Astrocyte (in vitro differentiated cells and primary cell): Measurements from ENCODE around the gene SEMA6A.

ENCODE experiments used
- EZH2 ChIP-seq: IDR thresholded peaks from 2 replicates; pipeline ENCODE4 v1.6.1; 2012; ENCODE audit warnings: mild to moderate bottlenecking, low read length, inconsistent platforms; ENCODE audit not compliant: insufficient read depth
- TF ChIP-seq, protein P1 (sequence below): IDR thresholded peaks from 2 replicates; pipeline ENCODE4 v1.5.1; 2011; ENCODE audit warnings: low read depth, mild to moderate bottlenecking, inconsistent platforms, low read length, moderate library complexity; ENCODE audit not compliant: insufficient read depth

DNA sequence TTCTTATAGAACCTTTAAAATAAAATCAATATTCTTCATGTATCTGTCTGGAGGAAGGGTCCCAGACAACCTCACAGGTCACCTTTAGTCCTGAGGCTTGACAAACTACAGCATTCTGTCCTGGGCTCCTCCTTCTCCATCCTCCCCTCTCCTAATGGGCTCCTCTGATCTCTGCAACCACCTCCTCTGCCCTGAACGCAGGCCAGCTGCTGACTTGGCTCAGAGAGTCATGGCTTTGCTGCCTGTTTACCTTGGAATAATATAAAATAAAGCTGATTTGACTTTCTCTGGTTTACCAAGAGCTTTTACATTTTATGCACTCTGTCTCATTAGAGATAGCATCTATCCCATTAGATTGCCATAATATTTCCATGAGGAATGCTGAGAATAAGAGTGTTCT lies 159.4 kb downstream of the SEMA6A start:
- TF ChIP-seq, protein P1, sequence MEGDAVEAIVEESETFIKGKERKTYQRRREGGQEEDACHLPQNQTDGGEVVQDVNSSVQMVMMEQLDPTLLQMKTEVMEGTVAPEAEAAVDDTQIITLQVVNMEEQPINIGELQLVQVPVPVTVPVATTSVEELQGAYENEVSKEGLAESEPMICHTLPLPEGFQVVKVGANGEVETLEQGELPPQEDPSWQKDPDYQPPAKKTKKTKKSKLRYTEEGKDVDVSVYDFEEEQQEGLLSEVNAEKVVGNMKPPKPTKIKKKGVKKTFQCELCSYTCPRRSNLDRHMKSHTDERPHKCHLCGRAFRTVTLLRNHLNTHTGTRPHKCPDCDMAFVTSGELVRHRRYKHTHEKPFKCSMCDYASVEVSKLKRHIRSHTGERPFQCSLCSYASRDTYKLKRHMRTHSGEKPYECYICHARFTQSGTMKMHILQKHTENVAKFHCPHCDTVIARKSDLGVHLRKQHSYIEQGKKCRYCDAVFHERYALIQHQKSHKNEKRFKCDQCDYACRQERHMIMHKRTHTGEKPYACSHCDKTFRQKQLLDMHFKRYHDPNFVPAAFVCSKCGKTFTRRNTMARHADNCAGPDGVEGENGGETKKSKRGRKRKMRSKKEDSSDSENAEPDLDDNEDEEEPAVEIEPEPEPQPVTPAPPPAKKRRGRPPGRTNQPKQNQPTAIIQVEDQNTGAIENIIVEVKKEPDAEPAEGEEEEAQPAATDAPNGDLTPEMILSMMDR, result no peak
- no peak for TF ChIP-seq EZH2
